Measurements from ENCODE around the gene PHACTR1. TPM values are rescaled to one million over a fixed set of nuclear protein-coding genes. Genes with fewer than 3 reads are reported as not detected.
"Not testable (repeated sequence)": the region's sequence is repeated elsewhere in the genome, so short reads cannot be mapped to it uniquely, and the experiment has no call there.

PHACTR1 gene
- total RNA-seq, 2 donors from 2014 or later, result 0.14 to 1.6 TPM

DNA sequence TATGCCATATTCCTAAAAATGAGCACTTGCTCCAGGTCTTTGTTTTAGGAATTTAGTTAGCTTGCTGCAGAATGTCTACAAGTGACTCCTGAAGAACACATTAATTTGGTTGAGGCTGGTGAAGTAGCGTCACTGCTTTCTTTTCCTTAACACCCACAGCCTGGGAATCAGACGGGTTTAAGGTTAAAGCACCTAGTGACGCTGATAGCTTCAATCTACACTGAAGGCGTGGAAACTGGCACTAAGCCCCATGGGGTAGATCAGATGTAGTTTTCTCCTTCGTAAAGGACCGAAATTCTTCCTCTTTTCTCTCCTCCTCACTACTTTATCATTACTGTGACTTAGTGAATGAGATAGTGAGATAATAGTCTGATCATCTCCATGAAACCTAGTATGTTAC, 521.5 kb downstream of the PHACTR1 start:
- ATAC-seq, result no peak
- no peak for DNase-seq (ENCODE audit: low spot score)
- Mint-ChIP-seq H3K4me3 (no peak overlapping the region), H3K9me3 (no peaks in the 10 kb centered on the region), H3K27ac (no peak overlapping the region), H3K36me3 (no peaks in the 10 kb centered on the region), H3K4me1 (ENCODE audit: low read depth in 2 of 2) (no peaks in the 10 kb centered on the region), H3K27me3 (peaks cover 15 to 20% of the 10 kb centered on the region in 2 donors)

DNA sequence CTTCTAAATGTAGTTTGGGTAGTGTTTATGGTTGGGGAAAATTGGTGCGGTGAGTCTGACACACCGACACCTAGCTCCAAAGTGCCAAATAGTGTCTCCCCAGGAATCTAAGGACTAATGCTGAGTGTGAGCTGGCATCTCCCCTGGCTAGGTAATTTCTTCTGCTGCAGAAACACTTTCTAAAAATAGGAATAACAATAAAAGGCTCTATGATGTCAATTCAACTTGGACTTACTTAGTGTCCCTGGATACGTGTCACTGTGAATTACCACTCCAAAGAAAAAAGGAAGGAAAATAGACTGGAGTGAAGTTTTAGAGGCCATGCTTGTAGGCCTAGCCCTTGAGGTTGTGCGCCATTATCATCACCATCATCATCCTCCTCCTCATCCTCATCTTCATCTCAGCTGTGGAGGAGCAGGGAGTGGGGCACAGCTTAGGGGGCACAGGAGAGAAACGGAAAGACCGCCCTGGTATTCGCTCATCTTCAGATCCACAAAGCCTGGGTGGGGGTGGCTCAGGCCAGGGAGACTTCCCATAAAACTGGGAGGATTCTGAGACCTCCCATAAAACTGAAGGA, 522.2 kb downstream of the PHACTR1 start:
- peaks cover 2% of the 10 kb centered on the region for H3K36me3 Mint-ChIP-seq
- ATAC-seq (no peak), DNase-seq (ENCODE audit: low spot score) (no peak)
- H3K9me3 Mint-ChIP-seq, result peaks cover 2% of the 10 kb centered on the region
- H3K4me1 Mint-ChIP-seq (ENCODE audit: low read depth in 2 of 2), result no peaks in the 10 kb centered on the region
- H3K4me3 Mint-ChIP-seq, result no peak overlapping the region
- H3K27ac Mint-ChIP-seq, result no peak overlapping the region
- H3K27me3 Mint-ChIP-seq, result peaks cover 15 to 21% of the 10 kb centered on the region in 2 donors

DNA sequence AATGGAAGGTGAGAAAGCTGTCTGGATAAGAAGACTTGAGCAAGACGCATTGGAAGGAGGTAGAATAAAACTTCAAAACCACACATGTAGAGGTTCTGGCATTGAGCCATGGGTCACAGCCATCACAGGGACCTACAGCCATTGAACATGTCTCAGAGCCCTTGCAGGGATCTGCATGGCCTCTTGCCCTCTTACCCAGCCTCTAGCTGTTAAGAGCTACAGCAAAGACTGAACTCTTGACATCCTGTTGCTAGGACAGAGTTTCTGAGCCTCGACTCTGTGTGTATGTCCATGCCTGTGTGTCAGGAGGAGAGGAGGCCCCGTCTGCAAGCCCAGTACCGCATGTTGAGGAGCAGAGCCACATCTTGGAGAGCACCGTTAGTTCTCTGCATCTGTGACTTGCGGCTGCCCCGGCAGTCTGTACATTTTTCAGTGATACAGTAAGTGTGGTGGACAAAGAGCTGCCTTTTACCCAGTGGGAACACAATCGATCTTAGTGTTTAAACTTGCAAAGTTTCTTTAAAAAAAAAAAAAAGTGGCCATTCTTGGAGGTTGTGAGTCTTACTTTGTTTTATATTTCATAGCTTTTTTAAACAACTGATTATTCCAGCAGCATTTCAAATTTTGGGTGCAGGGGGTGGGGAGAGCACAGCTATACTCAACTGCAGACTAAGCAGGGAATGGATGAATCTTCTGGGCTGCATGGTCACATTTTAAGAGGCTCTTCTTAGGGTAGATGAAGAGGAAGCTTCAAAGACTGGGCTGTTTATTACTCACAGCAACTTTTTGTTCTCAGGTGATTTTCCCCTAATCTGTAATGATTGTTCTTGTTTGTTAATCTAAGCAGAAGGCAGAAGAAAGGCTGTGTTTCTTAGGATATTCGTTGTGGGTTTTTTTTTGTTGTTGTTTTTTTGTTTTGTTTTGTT, 523.2 kb downstream of the PHACTR1 start:
- Mint-ChIP-seq H3K9me3 (peaks cover 6% of the 10 kb centered on the region), H3K36me3 (peaks cover 6% of the 10 kb centered on the region), H3K27ac (no peak overlapping the region), H3K4me3 (no peak overlapping the region), H3K27me3 (peaks cover 15 to 25% of the 10 kb centered on the region in 2 donors), H3K4me1 (ENCODE audit: low read depth in 2 of 2) (no peaks in the 10 kb centered on the region)
- DNase-seq (ENCODE audit: low spot score), result no peak
- no peak for ATAC-seq

DNA sequence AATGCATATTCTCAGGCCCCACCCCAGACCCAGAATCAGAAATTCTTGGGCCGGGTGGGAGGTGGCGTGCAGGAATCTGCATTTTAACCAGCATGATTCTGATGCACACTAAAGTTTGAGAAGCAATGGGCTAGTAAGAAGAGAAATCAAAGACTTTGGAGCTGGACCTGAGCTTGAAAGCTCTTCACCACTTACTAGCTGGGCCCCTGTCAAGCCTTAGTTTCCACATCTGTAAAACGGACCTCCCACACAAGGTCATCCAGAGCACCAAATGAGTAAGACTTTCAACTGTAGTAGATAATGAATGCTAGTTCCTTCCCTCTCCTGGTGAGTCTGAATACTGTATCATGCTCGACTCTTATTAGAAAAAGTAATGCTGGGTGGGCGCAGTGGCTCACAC, 524.8 kb downstream of the PHACTR1 start:
- ATAC-seq (no peak), DNase-seq (ENCODE audit: low spot score) (no peak)
- H3K4me1 Mint-ChIP-seq (ENCODE audit: low read depth in 2 of 2), result no peaks in the 10 kb centered on the region
- H3K27me3 Mint-ChIP-seq, result peaks cover 24 to 31% of the 10 kb centered on the region in 2 donors
- peaks cover 6% of the 10 kb centered on the region for H3K9me3 Mint-ChIP-seq
- peaks cover 6% of the 10 kb centered on the region for H3K36me3 Mint-ChIP-seq
- no peak overlapping the region for H3K27ac Mint-ChIP-seq
- H3K4me3 Mint-ChIP-seq, result no peak overlapping the region

DNA sequence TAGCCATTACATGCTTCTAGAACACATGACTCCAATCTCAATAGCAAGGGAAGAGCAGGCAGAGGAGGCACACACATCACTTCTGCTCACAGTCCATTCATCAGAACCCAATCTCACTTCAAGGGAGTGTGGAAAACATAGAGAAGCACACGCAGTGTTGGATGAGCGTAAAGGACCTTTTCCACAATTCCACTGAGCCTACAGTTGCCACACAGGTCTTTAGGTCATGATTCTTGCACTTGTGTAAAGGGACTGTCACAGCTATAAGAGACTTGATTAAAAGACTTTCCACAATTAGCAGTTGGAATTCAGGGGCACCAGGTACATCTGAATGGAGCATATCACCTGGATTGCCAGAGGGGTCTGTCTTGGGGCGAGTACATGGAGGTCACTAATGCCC, 525.6 kb downstream of the PHACTR1 start:
- Mint-ChIP-seq H3K9me3 (peaks cover 6% of the 10 kb centered on the region), H3K4me1 (ENCODE audit: low read depth in 2 of 2) (no peaks in the 10 kb centered on the region), H3K36me3 (peaks cover 6% of the 10 kb centered on the region), H3K27ac (no peak overlapping the region), H3K27me3 (peaks cover 24 to 27% of the 10 kb centered on the region in 2 donors), H3K4me3 (no peak overlapping the region)
- ATAC-seq (no peak), DNase-seq (ENCODE audit: low spot score) (no peak)

DNA sequence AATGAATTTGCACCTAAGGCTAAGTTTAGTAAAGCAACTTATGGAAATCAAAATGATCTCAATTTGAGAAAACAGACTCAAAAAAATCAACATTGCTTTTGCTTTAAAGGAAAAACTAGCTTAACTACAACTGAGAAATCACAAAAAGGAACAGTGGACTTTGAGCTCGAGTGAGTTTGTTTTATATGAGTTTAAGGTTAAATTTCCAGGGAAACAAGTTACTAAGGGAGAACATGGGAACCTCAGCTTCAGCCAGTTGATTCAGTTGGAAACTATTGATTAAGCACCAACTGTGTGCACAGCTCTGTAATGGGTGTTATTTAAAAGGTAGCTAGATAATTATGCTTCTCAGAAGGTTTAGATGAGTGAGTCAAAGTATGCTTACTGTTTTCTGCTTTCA, 526.0 kb downstream of the PHACTR1 start:
- no peak for DNase-seq (ENCODE audit: low spot score)
- no peaks in the 10 kb centered on the region for H3K4me1 Mint-ChIP-seq (ENCODE audit: low read depth in 2 of 2)
- H3K27me3 Mint-ChIP-seq, result peaks cover 24 to 27% of the 10 kb centered on the region in 2 donors
- H3K4me3 Mint-ChIP-seq, result no peak overlapping the region
- no peak overlapping the region for H3K27ac Mint-ChIP-seq
- peaks cover 6% of the 10 kb centered on the region for H3K36me3 Mint-ChIP-seq
- no peak for ATAC-seq
- peaks cover 6% of the 10 kb centered on the region for H3K9me3 Mint-ChIP-seq

DNA sequence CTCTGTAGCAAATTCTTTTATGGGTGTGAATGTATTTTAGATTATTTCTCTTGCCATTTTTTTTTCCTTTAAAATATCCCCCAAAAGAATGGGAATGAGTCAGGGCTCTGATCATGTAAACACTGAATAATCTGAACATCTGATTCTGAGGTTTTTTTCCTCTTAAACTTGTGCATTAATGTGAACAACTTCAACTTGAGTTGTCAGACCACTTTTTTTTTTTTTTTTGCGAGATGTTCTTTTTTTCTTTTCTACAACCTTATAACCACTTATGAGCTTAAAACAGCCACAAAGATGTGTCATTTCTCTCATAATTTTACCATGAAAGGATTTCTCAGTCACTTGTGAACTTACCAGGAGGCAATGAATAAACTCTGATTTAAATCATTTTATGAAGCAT, 526.5 kb downstream of the PHACTR1 start:
- Mint-ChIP-seq H3K4me3 (no peak overlapping the region), H3K27me3 (peaks cover 27 to 29% of the 10 kb centered on the region in 2 donors), H3K9me3 (peaks cover 6% of the 10 kb centered on the region), H3K4me1 (ENCODE audit: low read depth in 2 of 2) (no peaks in the 10 kb centered on the region), H3K27ac (no peak overlapping the region), H3K36me3 (peaks cover 6% of the 10 kb centered on the region)
- DNase-seq (ENCODE audit: low spot score) (no peak), ATAC-seq (no peak)

DNA sequence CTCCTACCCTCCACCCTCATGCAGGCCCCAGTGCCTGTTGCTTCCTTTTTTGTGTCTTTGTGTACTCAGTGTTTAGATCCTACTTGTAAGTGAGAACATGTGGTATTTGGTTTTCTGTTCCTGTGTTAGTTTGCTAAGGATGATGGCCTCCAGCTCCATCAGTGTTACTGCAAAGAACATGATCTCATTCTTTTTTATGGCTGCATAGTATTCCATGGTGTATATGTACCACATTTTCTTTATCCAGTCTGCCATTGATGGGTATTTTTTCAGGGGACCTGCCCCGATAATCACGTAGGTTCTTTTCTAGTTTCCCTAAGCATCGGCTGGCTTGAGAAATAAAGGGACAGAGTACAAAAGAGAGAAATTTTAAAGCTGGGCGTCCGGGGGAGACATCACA, 527.2 kb downstream of the PHACTR1 start:
- not testable (repeated sequence) for H3K9me3 Mint-ChIP-seq; H3K36me3 Mint-ChIP-seq; ATAC-seq; H3K4me3 Mint-ChIP-seq; DNase-seq (ENCODE audit: low spot score); H3K27ac Mint-ChIP-seq; H3K4me1 Mint-ChIP-seq (ENCODE audit: low read depth in 2 of 2)
- peaks cover 30 to 32% of the 10 kb centered on the region in 2 donors for H3K27me3 Mint-ChIP-seq

DNA sequence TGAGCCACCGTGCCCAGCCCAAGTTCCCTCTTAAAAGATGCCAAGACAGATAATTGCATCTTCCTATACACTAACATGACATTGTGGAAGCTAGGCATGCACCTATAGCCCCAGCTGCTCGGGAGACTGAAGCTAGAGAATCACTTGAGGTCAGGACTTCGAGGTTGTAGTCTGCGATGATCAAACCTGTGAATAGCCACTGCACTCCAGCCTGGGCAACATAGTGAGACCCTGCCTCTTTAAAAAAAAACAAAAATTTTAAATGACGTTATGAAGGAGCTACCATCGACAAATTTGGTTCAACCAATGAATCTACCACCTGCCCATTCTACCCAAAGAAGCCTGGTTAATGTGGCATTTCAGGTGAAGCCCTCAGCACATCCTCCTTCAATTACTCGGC, 531.1 kb downstream of the PHACTR1 start:
- Mint-ChIP-seq H3K9me3 (peaks cover 6% of the 10 kb centered on the region), H3K27ac (no peak overlapping the region), H3K4me1 (ENCODE audit: low read depth in 2 of 2) (no peaks in the 10 kb centered on the region), H3K36me3 (peaks cover 6% of the 10 kb centered on the region), H3K4me3 (no peak overlapping the region), H3K27me3 (peaks cover 21 to 22% of the 10 kb centered on the region in 2 donors)
- DNase-seq (ENCODE audit: low spot score), result no peak
- no peak for ATAC-seq

DNA sequence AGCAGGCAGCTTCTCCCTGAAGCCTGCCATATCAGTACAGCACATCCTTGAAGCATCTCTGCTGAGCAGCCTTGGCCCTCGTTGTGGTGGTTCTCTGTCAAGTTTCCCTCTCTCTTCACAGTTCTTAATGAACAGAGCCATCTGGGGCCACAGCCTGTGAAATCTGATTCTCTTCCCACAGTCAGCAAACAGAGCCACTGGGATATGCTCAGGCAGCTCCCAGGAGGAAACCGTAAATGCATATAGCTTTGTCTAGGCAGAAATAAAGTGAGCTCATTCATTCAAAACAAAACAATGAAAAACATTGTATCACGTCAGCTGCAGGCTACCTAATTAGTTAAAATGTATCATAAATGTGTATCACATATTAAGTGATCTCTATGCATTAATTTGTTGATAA, 531.5 kb downstream of the PHACTR1 start:
- DNase-seq (ENCODE audit: low spot score) (no peak), ATAC-seq (no peak)
- H3K9me3 Mint-ChIP-seq, result peaks cover 6% of the 10 kb centered on the region
- no peaks in the 10 kb centered on the region for H3K4me1 Mint-ChIP-seq (ENCODE audit: low read depth in 2 of 2)
- no peak overlapping the region for H3K4me3 Mint-ChIP-seq
- H3K27me3 Mint-ChIP-seq, result peaks cover 21 to 23% of the 10 kb centered on the region in 2 donors
- H3K27ac Mint-ChIP-seq, result no peak overlapping the region
- peaks cover 6% of the 10 kb centered on the region for H3K36me3 Mint-ChIP-seq

DNA sequence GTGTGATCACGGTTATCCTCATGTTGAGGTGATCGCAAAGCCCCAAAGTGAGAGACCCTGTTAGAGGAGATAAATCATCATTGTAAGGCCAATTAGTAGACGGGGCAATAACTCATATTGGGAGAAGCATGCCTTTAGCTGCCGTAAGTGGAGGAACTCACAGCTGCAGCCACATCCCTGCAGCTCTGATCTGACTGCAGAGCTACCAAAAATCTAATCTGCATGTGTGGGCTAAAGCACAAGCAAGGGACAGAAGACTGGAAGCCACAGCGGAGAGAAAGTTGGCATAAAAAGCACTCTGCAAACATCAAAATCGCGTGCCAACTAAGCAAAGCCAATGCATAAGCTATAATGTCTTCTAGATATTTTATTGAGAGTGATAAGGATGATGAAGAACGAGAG, 532.0 kb downstream of the PHACTR1 start:
- no peak overlapping the region for H3K27ac Mint-ChIP-seq
- peaks cover 5% of the 10 kb centered on the region for H3K36me3 Mint-ChIP-seq
- peaks cover 6% of the 10 kb centered on the region for H3K9me3 Mint-ChIP-seq
- H3K27me3 Mint-ChIP-seq, result peaks cover 21 to 23% of the 10 kb centered on the region in 2 donors
- ATAC-seq (no peak), DNase-seq (ENCODE audit: low spot score) (no peak)
- no peaks in the 10 kb centered on the region for H3K4me1 Mint-ChIP-seq (ENCODE audit: low read depth in 2 of 2)
- no peak overlapping the region for H3K4me3 Mint-ChIP-seq

DNA sequence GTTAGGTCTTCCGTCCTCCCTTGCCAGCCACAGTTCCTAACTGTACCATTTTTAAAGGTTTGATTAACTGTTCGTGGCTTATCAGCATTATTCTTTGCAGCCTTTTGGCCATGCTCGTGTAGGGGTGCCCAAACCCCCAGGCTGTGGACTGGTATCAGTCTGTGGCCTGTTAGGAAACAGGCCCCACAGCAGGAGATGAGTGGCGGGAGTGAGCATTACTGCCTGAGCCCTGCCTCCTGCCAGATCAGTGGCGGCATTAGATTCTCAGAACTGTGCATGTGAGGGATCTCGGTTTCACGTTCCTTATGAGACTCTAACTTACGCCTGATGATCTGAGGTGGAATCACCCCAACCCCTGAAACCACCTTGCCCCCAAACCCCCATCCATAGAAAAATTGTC, 532.4 kb downstream of the PHACTR1 start:
- Mint-ChIP-seq H3K36me3 (peaks cover 1% of the 10 kb centered on the region), H3K27me3 (peaks cover 17 to 23% of the 10 kb centered on the region in 2 donors), H3K4me1 (ENCODE audit: low read depth in 2 of 2) (no peaks in the 10 kb centered on the region), H3K27ac (no peak overlapping the region), H3K9me3 (peaks cover 2% of the 10 kb centered on the region), H3K4me3 (no peak overlapping the region)
- DNase-seq (ENCODE audit: low spot score) (no peak), ATAC-seq (no peak)

DNA sequence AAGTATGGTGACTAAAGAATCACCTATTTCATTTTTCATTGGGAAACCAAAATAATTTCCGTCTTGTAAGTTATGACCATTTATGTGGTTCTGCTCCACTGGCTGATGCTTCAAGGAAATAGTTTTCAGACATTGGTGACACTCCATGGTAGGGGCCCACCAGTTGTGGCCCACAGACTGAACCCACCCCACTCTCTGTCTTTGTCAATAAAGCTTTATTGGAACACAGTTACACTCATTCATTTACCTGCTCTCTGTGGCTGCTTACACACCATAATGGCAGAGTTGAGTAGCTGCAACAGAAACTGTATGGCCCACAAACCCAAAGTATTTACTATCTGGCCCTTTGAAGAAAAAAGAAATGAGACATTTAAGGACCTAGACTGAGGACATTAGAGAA, 533.2 kb downstream of the PHACTR1 start:
- Mint-ChIP-seq H3K27me3 (peaks cover 16 to 23% of the 10 kb centered on the region in 2 donors), H3K4me3 (no peak overlapping the region), H3K27ac (no peak overlapping the region), H3K36me3 (no peaks in the 10 kb centered on the region), H3K4me1 (ENCODE audit: low read depth in 2 of 2) (no peaks in the 10 kb centered on the region), H3K9me3 (no peaks in the 10 kb centered on the region)
- DNase-seq (ENCODE audit: low spot score), result no peak
- ATAC-seq, result no peak

DNA sequence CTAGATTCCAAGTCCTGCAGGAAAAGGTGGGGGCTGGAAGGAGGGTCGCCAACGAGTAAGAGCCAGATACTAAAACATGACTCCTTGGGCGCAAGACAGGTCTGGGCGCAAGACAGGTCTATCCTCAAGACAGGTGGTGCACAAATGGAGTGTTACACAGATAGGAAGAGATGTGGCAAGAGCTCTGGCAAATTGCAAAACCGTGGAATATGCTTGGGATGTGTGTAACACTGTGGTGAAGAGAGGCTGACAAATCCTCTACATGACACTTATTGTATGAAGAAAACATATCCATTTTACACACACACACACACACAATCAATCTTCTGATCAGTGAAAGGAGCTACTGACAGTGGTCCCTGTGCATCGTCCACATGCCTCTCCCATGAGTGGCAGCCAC, 534.1 kb downstream of the PHACTR1 start:
- peaks cover 11 to 18% of the 10 kb centered on the region in 2 donors for H3K27me3 Mint-ChIP-seq
- H3K4me1 Mint-ChIP-seq (ENCODE audit: low read depth in 2 of 2), result no peaks in the 10 kb centered on the region
- no peak overlapping the region for H3K27ac Mint-ChIP-seq
- no peak overlapping the region for H3K4me3 Mint-ChIP-seq
- no peaks in the 10 kb centered on the region for H3K9me3 Mint-ChIP-seq
- ATAC-seq, result no peak
- H3K36me3 Mint-ChIP-seq, result no peaks in the 10 kb centered on the region
- no peak for DNase-seq (ENCODE audit: low spot score)

Measured in natural killer cell treated with Interleukin-12 subunit alpha and Interleukin-12 subunit beta and Interleukin-15 and Interleukin-18, amount 100 ng/mL, for 72 hours (primary cell).